Vagina (tissue), 2 donors: ENCODE data around the gene ZNF662. TPM values are rescaled to one million over a fixed set of nuclear protein-coding genes. Genes with fewer than 3 reads are reported as not detected.

Source experiments
- DNase-seq, 2 donors: peaks; one replicate each; pipeline ENCODE4 v3.0.0-alpha.2; 2017; ENCODE audit errors: extremely low spot score in 2 of 2
- H3K27ac ChIP-seq: fragments of 200-600 bp; sonication (generic); one replicate; pipeline ENCODE4 v1.5.1; 2019
- H3K27me3 ChIP-seq: fragments of 200-600 bp; sonication (generic); one replicate; pipeline ENCODE4 v1.5.1; 2019
- H3K36me3 ChIP-seq, 2 donors: fragments of 200-600 bp; sonication (generic); one replicate each; pipeline ENCODE4 v1.5.1; 2017 to 2019
- H3K4me1 ChIP-seq: fragments of 200-600 bp; sonication (generic); one replicate; pipeline ENCODE4 v1.5.1; 2019
- H3K4me3 ChIP-seq, 2 donors: fragments of 200-600 bp; sonication (generic); 1 replicate in 1 of 2; 2 replicates in 1 of 2; pipeline ENCODE4 v1.5.1; 2016 to 2019
- H3K9me3 ChIP-seq: fragments of 200-600 bp; sonication (generic); one replicate; pipeline ENCODE4 v1.5.1; 2019
- POLR2A ChIP-seq, 2 donors: fragments of 450-650 bp; IDR thresholded peaks; one replicate each; pipeline ENCODE4 v1.6.1; 2017; ENCODE audit warnings: antibody characterized with exemption in 2 of 2, mild to moderate bottlenecking in 2 of 2, moderate library complexity in 2 of 2
- POLR2AphosphoS5 ChIP-seq, 2 donors: sonication (generic); formaldehyde crosslinking; IDR thresholded peaks; one replicate each; pipeline ENCODE4 v1.9.0; 2017; ENCODE audit warnings: antibody characterized with exemption in 2 of 2, mild to moderate bottlenecking in 2 of 2, low read depth in 1 of 2; ENCODE audit not compliant: insufficient read depth in 1 of 2
- intact Hi-C: fragments of 100-400 bp; cut with DNase I; formaldehyde crosslinking; loops from one replicate; pipeline ENCODE4 v1.15.1; 2023
- total RNA-seq: library from RNA; depleted of rRNA; stranded (reverse); fragments of >200 nt; gene quantifications from one replicate; pipeline ENCODE4 v1.2.3, GENCODE V29; 2016
- TF ChIP-seq, protein P1 (sequence below), 3 experiments: fragments of 450-650 bp in 2 of 3; fragments of 200-600 bp in 1 of 3; sonication (generic) in 1 of 3; IDR thresholded peaks; one replicate each; pipeline ENCODE4 v1.5.1; 2017 to 2019; ENCODE audit warnings: antibody characterized with exemption in 3 of 3, mild to moderate bottlenecking in 2 of 3, moderate library complexity in 2 of 3

ZNF662 gene
- total RNA-seq, 1 donor from 2014 or later: 6.6 TPM

DNA sequence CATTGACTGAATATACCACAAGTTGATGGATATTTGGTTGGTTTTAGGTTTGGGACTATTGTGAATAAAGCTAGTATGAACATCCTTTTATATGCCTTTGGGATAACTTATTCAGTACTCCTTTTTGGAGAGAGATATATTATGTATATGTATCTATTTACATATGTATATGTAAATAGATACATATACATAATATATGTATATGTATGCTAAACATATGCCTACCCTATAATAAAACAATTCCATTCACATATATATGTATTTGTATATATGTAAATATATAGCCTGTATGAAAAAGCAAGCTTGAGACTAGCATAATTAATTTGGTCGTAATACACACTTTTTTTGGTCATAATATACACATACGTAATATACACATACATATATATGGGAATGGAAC is 57.3 kb downstream of the ZNF662 start:
- Histone ChIP-seq H3K4me1 (no peaks in the 10 kb centered on the region), H3K9me3 (no peaks in the 10 kb centered on the region), H3K27me3 (no peaks in the 10 kb centered on the region), H3K4me3 (no peak overlapping the region), H3K36me3 (no peaks in the 10 kb centered on the region), H3K27ac (no peak overlapping the region)
- no peak for DNase-seq
- TF ChIP-seq POLR2AphosphoS5 (IDR thresholded peaks at IDR 0.05; ENCODE audit: insufficient read depth in 1 of 2, low read depth in 1 of 2) (no peak), POLR2A (IDR thresholded peaks at IDR 0.05) (no peak)
- TF ChIP-seq, protein P1, sequence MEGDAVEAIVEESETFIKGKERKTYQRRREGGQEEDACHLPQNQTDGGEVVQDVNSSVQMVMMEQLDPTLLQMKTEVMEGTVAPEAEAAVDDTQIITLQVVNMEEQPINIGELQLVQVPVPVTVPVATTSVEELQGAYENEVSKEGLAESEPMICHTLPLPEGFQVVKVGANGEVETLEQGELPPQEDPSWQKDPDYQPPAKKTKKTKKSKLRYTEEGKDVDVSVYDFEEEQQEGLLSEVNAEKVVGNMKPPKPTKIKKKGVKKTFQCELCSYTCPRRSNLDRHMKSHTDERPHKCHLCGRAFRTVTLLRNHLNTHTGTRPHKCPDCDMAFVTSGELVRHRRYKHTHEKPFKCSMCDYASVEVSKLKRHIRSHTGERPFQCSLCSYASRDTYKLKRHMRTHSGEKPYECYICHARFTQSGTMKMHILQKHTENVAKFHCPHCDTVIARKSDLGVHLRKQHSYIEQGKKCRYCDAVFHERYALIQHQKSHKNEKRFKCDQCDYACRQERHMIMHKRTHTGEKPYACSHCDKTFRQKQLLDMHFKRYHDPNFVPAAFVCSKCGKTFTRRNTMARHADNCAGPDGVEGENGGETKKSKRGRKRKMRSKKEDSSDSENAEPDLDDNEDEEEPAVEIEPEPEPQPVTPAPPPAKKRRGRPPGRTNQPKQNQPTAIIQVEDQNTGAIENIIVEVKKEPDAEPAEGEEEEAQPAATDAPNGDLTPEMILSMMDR (IDR thresholded peaks at IDR 0.05): no peak
- intact Hi-C loops: loop anchor here (5.0 kb wide), 1 partner anchor 194 kb away; no protein-coding TSS in a partner anchor

- DNase-seq: no peak
- Histone ChIP-seq H3K4me1 (no peaks in the 10 kb centered on the region), H3K27me3 (no peaks in the 10 kb centered on the region), H3K36me3 (no peaks in the 10 kb centered on the region), H3K27ac (no peak overlapping the region), H3K9me3 (no peaks in the 10 kb centered on the region), H3K4me3 (no peak overlapping the region)
- TF ChIP-seq POLR2A (IDR thresholded peaks at IDR 0.05) (no peak), POLR2AphosphoS5 (IDR thresholded peaks at IDR 0.05; ENCODE audit: insufficient read depth in 1 of 2, low read depth in 1 of 2) (no peak)
- TF ChIP-seq, protein P1 (IDR thresholded peaks at IDR 0.05): no peak
- intact Hi-C loops: loop anchor here (5.0 kb wide), 1 partner anchor 193 kb away; no protein-coding TSS in a partner anchor
Observed at GRCh38 chr3:42964266-42964665, 58.3 kb downstream of the ZNF662 start.

Other genes starting within 250 kb of the ZNF662 start
- gene KLHL40, start 220.6 kb upstream of the ZNF662 start, total RNA-seq: not detected
- not detected for gene HHATL, start 203.3 kb upstream of the ZNF662 start, total RNA-seq
- 1.2 TPM for gene CCDC13, start 132.9 kb upstream of the ZNF662 start, total RNA-seq
- 173 TPM for gene HIGD1A, start 101.7 kb upstream of the ZNF662 start, total RNA-seq
- gene ACKR2, start 96.7 kb upstream of the ZNF662 start, total RNA-seq: 7.9 TPM
- gene CYP8B1, start 30.3 kb upstream of the ZNF662 start, total RNA-seq: not detected
- 10.6 TPM for gene GASK1A, start 73.2 kb downstream of the ZNF662 start, total RNA-seq
- 26.8 TPM for gene POMGNT2, start 199.9 kb downstream of the ZNF662 start, total RNA-seq